Choroid plexus epithelial cell (primary cell): Measurements from ENCODE around the gene HTRA2.
A peak's percentile ranks its signal among the peaks of the same experiment; 100 is the strongest.

Experiments used
- DNase-seq: peaks from one replicate; pipeline ENCODE4 v3.0.0-alpha.2; 2010; ENCODE audit warnings: low read depth
- H3K4me3 ChIP-seq: 2 replicates; pipeline ENCODE4 v1.5.1; 2011; ENCODE audit warnings: low read depth, mild to moderate bottlenecking, control low read depth, low read length, moderate library complexity
- CTCF ChIP-seq: conservative IDR thresholded peaks from 2 replicates; pipeline ENCODE4 v1.5.1; 2011; ENCODE audit warnings: low read depth, mild to moderate bottlenecking, control low read depth, inconsistent platforms, low read length, moderate library complexity

HTRA2 gene

DNA sequence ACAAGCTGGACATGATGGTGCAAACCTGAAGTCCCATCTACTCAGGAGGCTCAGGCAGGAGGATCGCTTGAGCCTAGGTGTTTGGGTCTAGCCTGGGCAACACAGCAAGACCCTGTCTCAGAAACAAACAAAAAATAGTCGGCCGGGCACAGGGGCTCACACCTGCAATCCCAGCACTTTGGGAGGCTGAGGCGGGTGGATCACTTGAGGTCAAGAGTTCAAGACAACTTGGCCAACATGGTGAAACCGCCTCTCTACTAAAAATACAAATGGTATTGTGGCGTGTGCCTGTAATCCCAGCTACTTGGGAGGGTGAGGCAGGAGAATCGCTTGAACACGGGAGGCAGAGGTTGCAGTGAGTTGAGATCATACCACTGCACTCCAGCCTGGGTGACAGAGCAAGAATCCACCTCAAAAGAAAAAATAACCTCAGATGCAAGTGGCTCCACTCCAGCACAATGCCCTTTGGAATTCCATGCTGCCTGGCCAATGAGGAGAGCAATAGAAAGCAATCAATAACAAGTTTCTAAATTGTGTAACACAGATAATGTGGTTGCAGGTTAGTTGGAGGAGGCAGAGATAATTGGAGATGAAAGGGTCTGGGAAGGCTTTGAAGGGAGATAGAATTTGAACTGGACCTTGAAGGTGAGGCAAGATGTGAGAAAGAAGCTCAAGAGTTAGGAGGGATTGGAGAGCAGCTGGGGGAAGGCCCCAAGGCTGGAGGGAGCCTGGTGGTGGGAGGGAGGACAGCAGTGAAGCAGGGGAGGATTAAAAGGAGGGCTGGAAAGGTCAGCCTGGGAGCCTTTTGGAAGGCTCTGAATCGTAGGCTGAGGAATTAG, 40.9 kb upstream of the HTRA2 start:
- no peak for DNase-seq
- H3K4me3 ChIP-seq, result no peak overlapping the region
- TF ChIP-seq CTCF, result no peak

DNA sequence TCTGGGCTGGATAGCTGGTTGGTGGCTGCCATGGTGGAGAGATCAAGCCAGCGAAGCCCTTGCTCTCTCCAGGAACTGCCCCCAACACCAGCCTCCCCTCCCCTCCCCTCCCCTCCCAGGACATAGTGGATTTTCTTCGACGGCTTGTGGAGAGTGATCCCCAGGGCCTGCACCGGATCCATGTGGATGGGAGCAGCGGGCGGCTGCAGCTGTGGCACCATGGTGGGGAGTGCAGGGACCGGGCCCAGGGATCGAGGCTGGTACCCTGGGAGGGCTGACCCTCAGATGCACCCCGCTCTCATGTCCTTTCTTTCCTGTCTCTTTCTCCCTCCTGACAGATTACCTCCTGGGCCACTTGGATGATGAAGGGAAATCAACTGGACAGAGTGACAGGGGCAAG, 39.8 kb upstream of the HTRA2 start:
- H3K4me3 ChIP-seq, result no peak overlapping the region
- no peak for DNase-seq
- TF ChIP-seq CTCF, result no peak

GRCh38 chr2:74491648-74492544, 37.8 kb upstream of the HTRA2 start:
- no peak for TF ChIP-seq CTCF
- DNase-seq, result no peak

DNA sequence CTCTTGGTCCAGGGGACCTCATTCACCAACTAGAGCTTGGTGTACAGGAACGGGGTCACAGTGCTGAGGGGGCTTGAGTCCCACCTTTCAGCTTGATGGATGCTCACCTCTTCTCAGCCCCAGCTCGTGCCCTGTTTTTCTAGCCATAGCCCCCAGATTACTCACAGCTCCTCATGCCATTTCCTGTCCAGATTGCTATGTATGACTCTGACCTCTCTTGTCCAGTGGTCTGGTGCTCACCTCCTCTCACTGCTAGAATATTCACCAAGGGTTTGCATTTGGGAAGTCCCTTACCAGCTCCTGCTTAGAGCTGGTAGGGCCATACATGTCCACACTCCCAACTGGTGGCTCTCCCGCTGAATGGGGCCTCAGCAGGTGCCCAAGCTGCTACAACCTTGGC, 36.2 kb upstream of the HTRA2 start:
- DNase-seq, result no peak
- no peak overlapping the region for H3K4me3 ChIP-seq
- TF ChIP-seq CTCF, result no peak

More at GRCh38 chr2:74491648-74492544, 37.8 kb upstream of the HTRA2 start:
- H3K4me3 ChIP-seq, result no peak overlapping the region

DNA sequence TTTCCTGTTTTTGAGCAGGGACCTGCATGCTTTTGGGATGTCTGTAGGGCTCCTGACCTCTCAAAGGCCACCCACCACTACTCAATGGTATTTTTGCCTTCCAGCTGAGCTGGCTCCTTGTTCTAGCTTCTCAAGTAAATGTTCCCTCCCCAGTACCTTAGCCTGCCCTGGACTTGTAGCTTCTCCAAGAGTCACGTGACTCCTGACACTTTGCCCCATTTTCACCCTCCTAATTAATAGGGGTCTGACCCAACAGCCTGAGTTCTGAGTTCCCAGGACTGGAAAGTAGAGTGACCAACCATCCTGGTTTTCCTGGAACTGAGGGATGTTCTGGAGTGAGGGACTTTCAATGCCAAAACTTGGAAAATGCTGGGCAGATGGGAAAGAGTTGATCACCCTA, 34.3 kb upstream of the HTRA2 start:
- no peak for DNase-seq
- no peak for TF ChIP-seq CTCF
- H3K4me3 ChIP-seq, result no peak overlapping the region

- H3K4me3 ChIP-seq, result peak overlapping the region; percentile 35
- no peak for DNase-seq
- TF ChIP-seq CTCF, result no peak
Measured at GRCh38 chr2:74496997-74497776, 32.5 kb upstream of the HTRA2 start.
